Astrocyte (in vitro differentiated cells and primary cell): ENCODE data around the gene C16orf96.

Experiments
- EZH2 ChIP-seq: IDR thresholded peaks from 2 replicates; pipeline ENCODE4 v1.6.1; 2012; ENCODE audit warnings: mild to moderate bottlenecking, low read length, inconsistent platforms; ENCODE audit not compliant: insufficient read depth
- TF ChIP-seq, protein P1 (sequence below): IDR thresholded peaks from 2 replicates; pipeline ENCODE4 v1.5.1; 2011; ENCODE audit warnings: low read depth, mild to moderate bottlenecking, inconsistent platforms, low read length, moderate library complexity; ENCODE audit not compliant: insufficient read depth

DNA sequence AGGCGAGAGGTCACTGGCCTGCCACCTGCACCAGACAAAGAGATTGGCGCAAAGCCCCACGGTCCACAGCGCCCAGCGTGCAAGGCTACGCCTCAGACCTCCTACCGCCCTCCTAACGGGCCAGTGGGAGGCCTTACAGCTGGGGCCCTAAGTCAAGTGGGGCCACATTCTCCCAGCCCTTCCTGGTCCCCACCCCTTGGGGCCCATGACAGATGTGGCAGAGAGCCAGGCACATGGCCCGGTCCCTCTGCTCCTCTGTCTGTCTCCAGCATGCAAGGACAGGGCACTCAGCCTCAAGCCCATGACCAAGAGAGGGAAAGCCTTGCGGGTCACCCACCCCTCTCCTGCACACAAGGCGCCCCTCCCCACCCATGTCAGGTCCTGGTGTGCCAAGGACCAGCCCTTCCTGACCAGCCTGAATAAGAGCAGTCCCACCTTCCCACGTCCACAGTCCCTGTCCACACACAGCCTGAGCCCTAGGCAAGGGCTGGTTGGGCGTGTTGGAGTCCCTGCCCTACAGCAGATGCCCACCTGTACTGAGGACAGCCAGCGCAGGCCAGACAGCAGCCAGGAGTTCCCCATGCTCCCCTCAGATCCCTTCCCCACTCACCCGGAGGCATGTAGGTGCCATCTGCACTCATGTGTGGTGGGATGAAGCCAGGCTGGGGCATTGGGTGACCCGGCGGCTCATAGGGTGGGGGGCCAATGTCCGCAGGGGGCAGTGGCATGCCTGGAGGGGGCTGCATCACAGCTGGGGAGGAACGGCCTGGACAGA, 42.9 kb upstream of the C16orf96 start:
- TF ChIP-seq, protein P1, sequence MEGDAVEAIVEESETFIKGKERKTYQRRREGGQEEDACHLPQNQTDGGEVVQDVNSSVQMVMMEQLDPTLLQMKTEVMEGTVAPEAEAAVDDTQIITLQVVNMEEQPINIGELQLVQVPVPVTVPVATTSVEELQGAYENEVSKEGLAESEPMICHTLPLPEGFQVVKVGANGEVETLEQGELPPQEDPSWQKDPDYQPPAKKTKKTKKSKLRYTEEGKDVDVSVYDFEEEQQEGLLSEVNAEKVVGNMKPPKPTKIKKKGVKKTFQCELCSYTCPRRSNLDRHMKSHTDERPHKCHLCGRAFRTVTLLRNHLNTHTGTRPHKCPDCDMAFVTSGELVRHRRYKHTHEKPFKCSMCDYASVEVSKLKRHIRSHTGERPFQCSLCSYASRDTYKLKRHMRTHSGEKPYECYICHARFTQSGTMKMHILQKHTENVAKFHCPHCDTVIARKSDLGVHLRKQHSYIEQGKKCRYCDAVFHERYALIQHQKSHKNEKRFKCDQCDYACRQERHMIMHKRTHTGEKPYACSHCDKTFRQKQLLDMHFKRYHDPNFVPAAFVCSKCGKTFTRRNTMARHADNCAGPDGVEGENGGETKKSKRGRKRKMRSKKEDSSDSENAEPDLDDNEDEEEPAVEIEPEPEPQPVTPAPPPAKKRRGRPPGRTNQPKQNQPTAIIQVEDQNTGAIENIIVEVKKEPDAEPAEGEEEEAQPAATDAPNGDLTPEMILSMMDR, result no peak
- TF ChIP-seq EZH2, result no peak
